HepG2 (cell line): ENCODE measurements around the gene BAIAP3. TPM values are rescaled to one million over a fixed set of nuclear protein-coding genes. Genes with fewer than 3 reads are reported as not detected.

Source experiments
- ATAC-seq: fragments of 200-7000 bp; cut with Tn5 transposase; 3 replicates; pipeline ENCODE4 v1.9.1; 2020; ENCODE audit warnings: mild to moderate bottlenecking, moderate library complexity
- BruUV-seq: library from RNA; stranded (reverse); fragments of 400-500 nt; replicated peaks from 2 replicates; lab custom pipeline; 2021; lab: Mats Ljungman, UMichigan
- CTCF ChIA-PET: fragments of 300-600 bp; formaldehyde crosslinking; extraction: SDS; loops from one replicate; lab custom pipeline; 2021; ENCODE audit warnings: low total read pairs, inconsistent platforms, low intra/inter-chr PET ratio; lab: Yijun Ruan, JAX
- POLR2A ChIA-PET: fragments of 350-600 bp; sonication (Branson Sonifier 250); formaldehyde crosslinking; loops from one replicate; lab custom pipeline; 2020; ENCODE audit warnings: antibody characterized with exemption, inconsistent platforms; lab: Yijun Ruan, JAX
- DNase-seq: peaks from one replicate; pipeline ENCODE4 v3.0.0-alpha.2; 2015; ENCODE audit warnings: low spot score
- FAIRE-seq: peaks from 3 replicates; lab custom pipeline; 2011; peaks lifted over from hg19 to GRCh38; lab: Jason Lieb, UNC
- H2AFZ ChIP-seq: one replicate; pipeline ENCODE4 v1.6.1; 2011; ENCODE audit warnings: low read length, inconsistent platforms
- H3K27ac ChIP-seq: fragments of 300-600 bp; 3 replicates; pipeline ENCODE4 v1.8.0; 2011; ENCODE audit warnings: mixed run types, mild to moderate bottlenecking, mixed read lengths, low read length, inconsistent platforms; ENCODE audit not compliant: insufficient read depth; ENCODE audit errors: extremely low read length
- H3K27me3 ChIP-seq, 2 experiments: fragments of 200-600 bp in 1 of 2; 2 replicates in 1 of 2; 3 replicates in 1 of 2; pipeline versions ENCODE4 v1.6.0 to v1.8.0; 2011; ENCODE audit warnings: low read length in 2 of 2, mild to moderate bottlenecking in 2 of 2, moderate library complexity in 2 of 2, inconsistent platforms in 1 of 2; ENCODE audit not compliant: insufficient read depth in 2 of 2, control insufficient read depth in 1 of 2
- H3K36me3 ChIP-seq, 2 experiments: fragments of 200-600 bp in 1 of 2; replicated peaks in 1 of 2; 2 replicates in 1 of 2; 3 replicates in 1 of 2; pipeline versions ENCODE4 v1.5.1 to v1.8.0; 2011; ENCODE audit warnings: low read length in 2 of 2, inconsistent platforms in 1 of 2; ENCODE audit not compliant: insufficient read depth in 2 of 2, control insufficient read depth in 1 of 2
- H3K4me1 ChIP-seq: 2 replicates; pipeline ENCODE4 v1.5.1; 2012; ENCODE audit warnings: low read length, inconsistent platforms; ENCODE audit not compliant: insufficient read depth
- H3K4me2 ChIP-seq: 2 replicates; pipeline ENCODE4 v1.6.0; 2011; ENCODE audit warnings: low read depth, low read length, inconsistent platforms
- H3K4me3 ChIP-seq, 3 experiments: fragments of 200-600 bp in 1 of 3; sonication (generic), shearing (Covaris generic) in 1 of 3; replicated peaks in 1 of 3; 2 replicates each; pipeline ENCODE4 v1.5.1; 2011 to 2016; ENCODE audit warnings: low read length in 3 of 3, inconsistent platforms in 2 of 3, low read depth in 2 of 3, mild to moderate bottlenecking in 2 of 3, control low read depth in 1 of 3, mixed read lengths in 1 of 3; ENCODE audit not compliant: insufficient read depth in 1 of 3
- H3K79me2 ChIP-seq: one replicate; pipeline ENCODE4 v1.6.1; 2011; ENCODE audit warnings: low read length, inconsistent platforms; ENCODE audit not compliant: insufficient read depth
- H3K9ac ChIP-seq: 2 replicates; pipeline ENCODE4 v1.6.0; 2011; ENCODE audit warnings: mild to moderate bottlenecking, low read depth, low read length, inconsistent platforms; ENCODE audit not compliant: insufficient read depth
- H3K9me3 ChIP-seq: 2 replicates; pipeline ENCODE4 v1.5.1; 2012; ENCODE audit warnings: mild to moderate bottlenecking, low read length
- H4K20me1 ChIP-seq: 2 replicates; pipeline ENCODE4 v1.6.0; 2011; ENCODE audit warnings: inconsistent platforms, mild to moderate bottlenecking, low read length, moderate library complexity; ENCODE audit not compliant: insufficient read depth
- BATF2 ChIP-seq: sonication (generic); formaldehyde crosslinking; IDR thresholded peaks from 2 replicates; pipeline ENCODE4 v1.8.0; 2022; ENCODE audit warnings: mild to moderate bottlenecking, missing genetic modification reagents, moderate library complexity
- CSRNP1 ChIP-seq: sonication (generic); formaldehyde crosslinking; IDR thresholded peaks from 2 replicates; pipeline ENCODE4 v1.8.1; 2023; ENCODE audit warnings: mild to moderate bottlenecking, missing genetic modification reagents
- EEA1 ChIP-seq: sonication (generic); formaldehyde crosslinking; IDR thresholded peaks from 2 replicates; pipeline ENCODE4 v1.5.1; 2020; ENCODE audit warnings: mild to moderate bottlenecking, missing genetic modification reagents, borderline replicate concordance
- KLF6 ChIP-seq: IDR thresholded peaks from 2 replicates; pipeline ENCODE4 v1.8.0; 2016; ENCODE audit warnings: missing biosample characterization, missing genetic modification reagents
- MTA3 ChIP-seq: sonication (generic); formaldehyde crosslinking; IDR thresholded peaks from 2 replicates; pipeline ENCODE4 v1.4.0; 2020; ENCODE audit warnings: missing genetic modification reagents
- NR3C1 ChIP-seq: sonication (generic); formaldehyde crosslinking; IDR thresholded peaks from 2 replicates; pipeline ENCODE4 v1.4.0; 2020; ENCODE audit warnings: missing genetic modification reagents
- NRL ChIP-seq: sonication (generic); formaldehyde crosslinking; IDR thresholded peaks from 2 replicates; pipeline ENCODE4 v1.5.0; 2020; ENCODE audit warnings: missing genetic modification reagents, mild to moderate bottlenecking, moderate library complexity, borderline replicate concordance
- RXRA ChIP-seq: sonication (generic); formaldehyde crosslinking; IDR thresholded peaks from 2 replicates; pipeline ENCODE4 v1.5.1; 2020; ENCODE audit warnings: missing genetic modification reagents
- TFE3 ChIP-seq: IDR thresholded peaks from 2 replicates; pipeline ENCODE4 v1.6.1; 2016
- ZNF260 ChIP-seq: sonication (generic); formaldehyde crosslinking; IDR thresholded peaks from 2 replicates; pipeline ENCODE4 v1.4.0; 2020; ENCODE audit warnings: missing genetic modification reagents, low read depth, mild to moderate bottlenecking, borderline replicate concordance
- ZNF44 ChIP-seq: sonication (generic); formaldehyde crosslinking; IDR thresholded peaks from 2 replicates; pipeline ENCODE4 v1.5.1; 2020; ENCODE audit warnings: mild to moderate bottlenecking, missing genetic modification reagents
- ZNF451 ChIP-seq: sonication (generic); formaldehyde crosslinking; IDR thresholded peaks from 2 replicates; pipeline ENCODE4 v1.5.0; 2020; ENCODE audit warnings: mild to moderate bottlenecking, missing genetic modification reagents
- ZNF513 ChIP-seq: sonication (generic); formaldehyde crosslinking; conservative IDR thresholded peaks from 2 replicates; pipeline ENCODE4 v1.5.0; 2020; ENCODE audit warnings: missing genetic modification reagents
- ZNF639 ChIP-seq: conservative IDR thresholded peaks from 2 replicates; pipeline ENCODE4 v1.6.1; 2018; ENCODE audit warnings: missing genetic modification reagents
- ZSCAN5A ChIP-seq: sonication (generic); formaldehyde crosslinking; IDR thresholded peaks from 2 replicates; pipeline ENCODE4 v1.8.0; 2022; ENCODE audit warnings: mild to moderate bottlenecking, missing genetic modification reagents, borderline replicate concordance
- WGBS: methylation state at CpG from one replicate; pipeline ENCODE4 v1.1.6; 2017; ENCODE audit warnings: low lambda C conversion rate; 5-methylcytosine and 5-hydroxymethylcytosine counted together
- in situ Hi-C: cut with HindIII; loops from 2 replicates; pipeline ENCODE4 v1.10.0; 2017; ENCODE audit warnings: low pct_unique_long_range_greater_than_20kb; ENCODE audit not compliant: extremely low pct_ligation_motif_present
- intact Hi-C: fragments of 100-400 bp; cut with micrococcal nuclease; formaldehyde crosslinking; loops from one replicate; pipeline ENCODE4 v1.10.0; 2022; ENCODE audit not compliant: unreplicated experiment
- polyA plus RNA-seq, 8 experiments: library from polyadenylated mRNA; depleted of rRNA in 3 of 8; stranded (reverse) in 7 of 8; unstranded in 1 of 8; fragments of >200 nt; fragmentation: Illumina TruSeq in 4 of 8; extraction: Trizol in 4 of 8; gene quantifications; 2 replicates each; pipeline versions ENCODE4 v1.2.1 to v1.2.3, GENCODE V29; 2011 to 2016; ENCODE audit warnings: low read depth in 4 of 8, missing spikeins in 1 of 8, mixed read lengths in 1 of 8; ENCODE audit not compliant: insufficient read depth in 1 of 8
- total RNA-seq, 5 experiments: library from RNA; depleted of rRNA; stranded (reverse); fragments of >200 nt; fragmentation: Illumina TruSeq; extraction: Trizol; gene quantifications; 2 replicates each; pipeline ENCODE4 v1.2.3, GENCODE V29; 2016; ENCODE audit warnings: low read depth in 1 of 5

BAIAP3 gene
- total and polyA plus RNA-seq, 2 of the 13 experiments (the other 11 are each of a cell fraction or from before 2014, with no cell fraction given): 3.2 to 5.7 TPM

- no TSS peak for BruUV-seq
- DNase-seq: no peak
- H2AFZ ChIP-seq: no peak overlapping the region
- no peak overlapping the region for H3K4me3 ChIP-seq
- H3K4me1 ChIP-seq: peaks cover 23% of the 10 kb centered on the region
- intact Hi-C loops (no loop called here), in situ Hi-C loops (no loop called here)
- no peak overlapping the region for H3K27ac ChIP-seq
- 92% methylated on average over 14 of the region's 15 CpGs for WGBS
- ChIA-PET CTCF (no interaction called here), POLR2A (no interaction called here)
- H3K36me3 ChIP-seq: peaks cover 0 to 6% of the 10 kb centered on the region in 2 experiments; a peak in 2 of 5 replicates
- H3K4me2 ChIP-seq: no peak overlapping the region
- FAIRE-seq: no peak
- H3K9me3 ChIP-seq: no peaks in the 10 kb centered on the region
- 0 out of 2 replicates have a peak, but pooled peaks cover 2% of the 10 kb centered on the region for H4K20me1 ChIP-seq
- TF ChIP-seq EEA1 (CRISPR knock-in tag) (no peak), ZNF260 (CRISPR knock-in tag) (no peak), ZNF513 (CRISPR knock-in tag) (no peak), NRL (CRISPR knock-in tag) (no peak), RXRA (CRISPR knock-in tag) (no peak), MTA3 (CRISPR knock-in tag) (no peak), NR3C1 (CRISPR knock-in tag) (no peak), ZNF44 (CRISPR knock-in tag) (no peak), TFE3 (no peak), ZSCAN5A (no peak), CSRNP1 (CRISPR knock-in tag) (no peak), BATF2 (CRISPR knock-in tag) (no peak), ZNF639 (CRISPR knock-in tag) (no peak), ZNF451 (CRISPR knock-in tag) (no peak), KLF6 (CRISPR knock-in tag) (no peak)
- no peak for ATAC-seq
- peaks cover 62% of the 10 kb centered on the region for H3K79me2 ChIP-seq
- 0 out of 2 replicates have a peak overlapping the region, but pooled peaks have one; percentile 15 for H3K9ac ChIP-seq
- H3K27me3 ChIP-seq: no peaks in the 10 kb centered on the region; a peak in 1 of 5 replicates
Measured at GRCh38 chr16:1355591-1355990, 22.1 kb downstream of the BAIAP3 start.
